K562 (cell line): Measurements from ENCODE around the gene APP. TPM values are rescaled to one million over a fixed set of nuclear protein-coding genes. Genes with fewer than 3 reads are reported as not detected.

Source experiments
- ATAC-seq: fragments of 200-7000 bp; cut with Tn5 transposase; 3 replicates; pipeline ENCODE4 v1.9.1; 2020; ENCODE audit warnings: moderate library complexity
- BruUV-seq: library from RNA; stranded (reverse); fragments of 400-500 nt; replicated peaks from 2 replicates; lab custom pipeline; 2021; lab: Mats Ljungman, UMichigan
- CTCF ChIA-PET: fragments of 300-600 bp; formaldehyde crosslinking; extraction: SDS; loops from one replicate; lab custom pipeline; 2021; ENCODE audit warnings: low intra/inter-chr PET ratio; lab: Yijun Ruan, JAX
- POLR2A ChIA-PET: fragments of 300-600, 350-650 bp; sonication (Branson Sonifier 250); formaldehyde crosslinking; extraction: SDS; loops from one replicate; lab custom pipeline; 2021; ENCODE audit warnings: antibody characterized with exemption, inconsistent platforms; lab: Yijun Ruan, JAX
- DNase-seq, 4 experiments: peaks; one replicate each; pipeline versions ENCODE4 v3.0.0 to v3.0.0-alpha.2; 2011 to 2018; ENCODE audit warnings: low spot score in 3 of 4, mixed read lengths in 3 of 4; ENCODE audit errors: extremely low read depth in 1 of 4
- FAIRE-seq: peaks from 2 replicates; lab custom pipeline; 2011; peaks lifted over from hg19 to GRCh38; lab: Jason Lieb, UNC
- H2AFZ ChIP-seq: 2 replicates; pipeline ENCODE4 v1.6.0; 2011; ENCODE audit warnings: low read depth, low read length, control low read depth, inconsistent platforms
- H3K27ac ChIP-seq: fragments of 200-600 bp; 3 replicates; pipeline ENCODE4 v1.8.0; 2011; ENCODE audit warnings: low read depth, mild to moderate bottlenecking, control low read depth, inconsistent platforms, low read length, moderate library complexity, mixed read lengths; ENCODE audit errors: extremely low read depth
- H3K27me3 ChIP-seq, 2 experiments: fragments of 300-600 bp in 1 of 2; 2 replicates in 1 of 2; 3 replicates in 1 of 2; pipeline versions ENCODE4 v1.6.0 to v1.8.0; 2011; ENCODE audit warnings: inconsistent platforms in 2 of 2, low read length in 2 of 2, mild to moderate bottlenecking in 1 of 2, mixed read lengths in 1 of 2, moderate library complexity in 1 of 2; ENCODE audit not compliant: control insufficient read depth in 2 of 2, insufficient read depth in 2 of 2
- H3K36me3 ChIP-seq: fragments of 300-600 bp; 3 replicates; pipeline ENCODE4 v1.8.0; 2011; ENCODE audit warnings: mild to moderate bottlenecking, low read length, inconsistent platforms; ENCODE audit not compliant: control insufficient read depth, insufficient read depth
- H3K4me1 ChIP-seq, 2 experiments: fragments of 200-600 bp in 1 of 2; replicated peaks in 1 of 2; 2 replicates in 1 of 2; 3 replicates in 1 of 2; pipeline versions ENCODE4 v1.5.1 to v1.8.0; 2011; ENCODE audit warnings: inconsistent platforms in 2 of 2, low read length in 2 of 2, mild to moderate bottlenecking in 1 of 2, mixed read lengths in 1 of 2, moderate library complexity in 1 of 2; ENCODE audit not compliant: control insufficient read depth in 2 of 2, insufficient read depth in 2 of 2
- H3K4me2 ChIP-seq: 2 replicates; pipeline ENCODE4 v1.6.1; 2011; ENCODE audit warnings: low read length, control low read depth, inconsistent platforms, mixed read lengths; ENCODE audit not compliant: insufficient read depth
- H3K4me3 ChIP-seq: fragments of 200-600 bp; sonication (generic), shearing (Covaris generic); 2 replicates; pipeline ENCODE4 v1.5.1; 2016; ENCODE audit warnings: control low read depth, inconsistent platforms
- H3K79me2 ChIP-seq: fragments of 200-600 bp; 3 replicates; pipeline ENCODE4 v1.8.0; 2011; ENCODE audit warnings: low read length, inconsistent platforms; ENCODE audit not compliant: control insufficient read depth, insufficient read depth
- H3K9ac ChIP-seq, 2 experiments: 2 replicates each; pipeline versions ENCODE4 v1.6.0 to v1.6.1; 2011; ENCODE audit warnings: low read depth in 2 of 2, low read length in 2 of 2, control low read depth in 1 of 2, inconsistent platforms in 1 of 2, mild to moderate bottlenecking in 1 of 2, mixed read lengths in 1 of 2; ENCODE audit not compliant: insufficient read depth in 1 of 2
- H3K9me1 ChIP-seq: one replicate; pipeline ENCODE4 v1.6.0; 2011; ENCODE audit warnings: inconsistent platforms, mild to moderate bottlenecking, low read length, moderate library complexity; ENCODE audit not compliant: control insufficient read depth, insufficient read depth
- H3K9me3 ChIP-seq: replicated peaks from 2 replicates; pipeline ENCODE4 v1.5.1; 2011; ENCODE audit warnings: low read depth, low read length, inconsistent platforms; ENCODE audit not compliant: control insufficient read depth, insufficient read depth
- H4K20me1 ChIP-seq: replicated peaks from 2 replicates; pipeline ENCODE4 v1.6.1; 2011; ENCODE audit warnings: low read length, inconsistent platforms, mixed read lengths; ENCODE audit not compliant: control insufficient read depth, insufficient read depth
- ETV6 ChIP-seq, 3 experiments: fragments of 150-350 bp in 1 of 3; sonication (generic) in 1 of 3; formaldehyde crosslinking in 1 of 3; IDR thresholded peaks; 2 replicates each; pipeline versions ENCODE4 v1.6.1 to v1.8.0; 2014 to 2022; ENCODE audit warnings: borderline replicate concordance in 2 of 3, low read depth in 2 of 3, antibody characterized with exemption in 1 of 3, low read length in 1 of 3, mild to moderate bottlenecking in 1 of 3, missing genetic modification reagents in 1 of 3
- ILF3 ChIP-seq: fragments of 450-650 bp; IDR thresholded peaks from 2 replicates; pipeline ENCODE4 v1.6.1; 2018; ENCODE audit warnings: antibody characterized with exemption, mild to moderate bottlenecking, moderate library complexity, borderline replicate concordance
- U2AF1 ChIP-seq: fragments of 200-400 bp; formaldehyde crosslinking; optimal IDR thresholded peaks from 2 replicates; pipeline ENCODE3; 2017; ENCODE audit warnings: mild to moderate bottlenecking, low read depth, low read length, moderate library complexity
- ZFP36 ChIP-seq: fragments of 150-350 bp; IDR thresholded peaks from 2 replicates; pipeline ENCODE4 v1.6.1; 2018; ENCODE audit warnings: low read length, low read depth; ENCODE audit not compliant: partially characterized antibody
- ZNF764 ChIP-seq: fragments of 250-450 bp; sonication (Bioruptor Pico); IDR thresholded peaks from 2 replicates; pipeline ENCODE4 v1.4.0; 2020; ENCODE audit warnings: low read depth, mild to moderate bottlenecking, moderate library complexity
- ZZZ3 ChIP-seq: fragments of 450-650 bp; IDR thresholded peaks from 2 replicates; pipeline ENCODE4 v1.6.1; 2016; ENCODE audit warnings: antibody characterized with exemption, mild to moderate bottlenecking, moderate library complexity
- WGBS: fragments of 100-300 bp; shearing (Covaris generic); methylation state at CpG from one replicate; pipeline ENCODE4 v1.1.6; 2016; ENCODE audit warnings: low coverage, mixed read lengths; ENCODE audit not compliant: insufficient coverage; ENCODE audit errors: missing lambda C conversion rate; 5-methylcytosine and 5-hydroxymethylcytosine counted together
- in situ Hi-C: fragments of 300-500 bp; cut with MboI; formaldehyde crosslinking; loops from 4 replicates; pipeline ENCODE4 v1.15.0; 2018; ENCODE audit warnings: inconsistent platforms, mixed read lengths
- intact Hi-C: fragments of 100-400 bp; cut with micrococcal nuclease; formaldehyde crosslinking; loops from 2 replicates; pipeline ENCODE4 v1.14.2; 2022
- polyA plus RNA-seq, 8 experiments: library from polyadenylated mRNA; depleted of rRNA in 4 of 8; stranded (reverse) in 5 of 8; unstranded in 3 of 8; fragments of >200 nt; fragmentation: Nextera tagmentation in 2 of 8; fragmentation: Illumina TruSeq in 1 of 8; extraction: Ambion mirVana in 2 of 8; extraction: Trizol in 1 of 8; gene quantifications; 2 replicates each; pipeline versions ENCODE4 v1.2.1 to v1.2.3, GENCODE V29; 2011 to 2014; ENCODE audit warnings: inconsistent platforms in 1 of 8, missing spikeins in 1 of 8
- total RNA-seq, 7 experiments: library from RNA; depleted of rRNA in 6 of 7; stranded (reverse); fragments of >200 nt in 6 of 7; fragmentation: Illumina TruSeq in 2 of 7; extraction: Trizol in 2 of 7; gene quantifications; 2 replicates each; pipeline versions ENCODE4 v1.2.1 to v1.2.3, GENCODE V29; 2011 to 2021; ENCODE audit warnings: low replicate concordance in 1 of 7
- TF ChIP-seq, protein P1 (sequence below): fragments of 250-450 bp; sonication (Bioruptor Pico); IDR thresholded peaks from 2 replicates; pipeline ENCODE4 v1.4.0; 2020; ENCODE audit warnings: mild to moderate bottlenecking, moderate library complexity, borderline replicate concordance
- TF ChIP-seq, protein P2 (sequence below): fragments of 450-650 bp; formaldehyde crosslinking; IDR thresholded peaks from 2 replicates; pipeline ENCODE4 v1.4.0; 2020; ENCODE audit warnings: mild to moderate bottlenecking, moderate library complexity

APP gene
- total and polyA plus RNA-seq, 9 of the 15 experiments (the other 6 are each of a cell fraction or from before 2014, with no cell fraction given): 0.01 to 1.5 (median 0.16) TPM; not detected in 5

DNA sequence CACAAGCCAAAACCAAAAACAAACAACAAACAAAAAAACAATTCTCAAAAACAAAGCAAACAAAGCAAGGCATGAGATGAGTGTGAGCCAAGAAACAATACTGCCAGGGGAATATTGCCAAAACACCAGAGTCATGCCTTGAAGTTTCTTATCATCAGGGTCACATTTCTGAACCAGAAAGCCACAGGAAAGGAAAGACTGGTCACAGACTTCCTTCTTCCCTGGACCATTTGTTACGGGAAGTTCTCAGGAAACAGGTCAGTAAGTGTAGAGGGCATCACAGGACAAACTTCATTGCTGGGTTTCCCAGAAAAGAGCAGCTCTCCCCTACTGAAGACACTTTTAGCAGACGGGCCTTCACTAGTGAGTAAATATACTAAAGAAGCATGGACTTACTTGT lies 244.6 kb downstream of the APP start:
- H3K9ac ChIP-seq: no peak overlapping the region
- ATAC-seq (no peak), DNase-seq (no peak)
- 0% methylated on average over 2 of the region's 2 CpGs for WGBS
- POLR2A ChIA-PET: interaction anchor here (0.5 to 0.6 kb wide), 2 partner anchors 13 to 478 kb away, joined by 3 to 4 read pairs; no protein-coding TSS in a partner anchor
- H2AFZ ChIP-seq: no peak overlapping the region
- intact Hi-C loops: no loop called here
- CTCF ChIA-PET: no interaction called here
- no peaks in the 10 kb centered on the region for H4K20me1 ChIP-seq
- TF ChIP-seq U2AF1: no peak
- TF ChIP-seq, all 486 proteins: peak for 0
- BruUV-seq: no TSS peak
- H3K4me3 ChIP-seq: no peak overlapping the region
- H3K9me1 ChIP-seq: no peaks in the 10 kb centered on the region
- FAIRE-seq: no peak
- H3K36me3 ChIP-seq: no peaks in the 10 kb centered on the region
- H3K9me3 ChIP-seq: no peaks in the 10 kb centered on the region
- H3K4me2 ChIP-seq: no peak overlapping the region
- H3K27me3 ChIP-seq: no peaks in the 10 kb centered on the region
- H3K27ac ChIP-seq: no peak overlapping the region
- H3K4me1 ChIP-seq: no peaks in the 10 kb centered on the region
- in situ Hi-C loops: no loop called here
- H3K79me2 ChIP-seq: no peaks in the 10 kb centered on the region

DNA sequence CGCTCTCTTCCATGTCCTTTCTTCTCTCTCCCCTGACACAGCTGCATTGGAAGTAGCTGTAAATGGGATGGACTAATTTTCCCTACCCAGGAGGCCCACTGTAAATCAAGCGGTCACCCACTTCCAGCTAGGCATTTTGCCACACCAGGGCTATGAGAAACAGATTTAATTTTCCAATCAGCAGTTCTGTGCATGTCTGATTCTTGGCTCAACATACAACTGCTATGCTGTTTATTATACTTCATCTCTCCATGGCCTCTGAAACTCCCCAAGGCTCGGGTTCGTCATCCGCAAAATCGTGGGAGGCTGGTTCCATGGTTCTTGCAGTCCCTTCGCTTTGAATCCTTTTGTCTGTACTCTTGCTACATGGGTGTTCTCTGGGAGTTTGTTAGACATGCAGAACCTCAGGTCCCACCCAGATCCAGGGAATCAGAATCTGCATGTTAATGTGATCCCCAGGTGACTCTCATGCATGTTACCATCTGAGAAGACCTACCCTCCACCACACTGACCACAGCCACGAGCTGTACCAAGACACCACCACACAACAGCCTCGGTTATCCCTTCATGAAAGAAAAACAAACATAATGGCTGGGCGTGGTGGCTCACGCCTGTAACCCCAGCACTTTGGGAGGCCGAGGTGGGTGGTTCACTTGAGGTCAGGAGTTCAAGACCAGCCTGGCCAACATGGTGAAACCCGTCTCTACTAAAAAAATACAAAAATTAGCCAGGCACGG lies 245.3 kb downstream of the APP start:
- ATAC-seq (no peak), DNase-seq (no peak), FAIRE-seq (no peak)
- no peaks in the 10 kb centered on the region for H4K20me1 ChIP-seq
- H3K9me3 ChIP-seq: no peaks in the 10 kb centered on the region
- no peaks in the 10 kb centered on the region for H3K9me1 ChIP-seq
- WGBS: 5% methylated on average over 13 of the region's 14 CpGs
- intact Hi-C loops: no loop called here
- in situ Hi-C loops: no loop called here
- no peak overlapping the region for H3K4me2 ChIP-seq
- ChIA-PET POLR2A (interaction anchor here (0.5 to 0.6 kb wide), 2 partner anchors 12 to 478 kb away, joined by 3 to 4 read pairs; no protein-coding TSS in a partner anchor), CTCF (no interaction called here)
- no peak overlapping the region for H3K9ac ChIP-seq
- H3K27ac ChIP-seq: no peak overlapping the region
- H3K4me1 ChIP-seq: no peaks in the 10 kb centered on the region
- no peaks in the 10 kb centered on the region for H3K79me2 ChIP-seq
- H3K4me3 ChIP-seq: no peak overlapping the region
- H3K27me3 ChIP-seq: no peaks in the 10 kb centered on the region
- no peaks in the 10 kb centered on the region for H3K36me3 ChIP-seq
- H2AFZ ChIP-seq: no peak overlapping the region
- BruUV-seq: no TSS peak
- TF ChIP-seq ETV6 (IDR thresholded peaks at IDR 0.05; ENCODE audit: borderline replicate concordance in 1 of 2, low read depth in 2 of 2, low read length in 1 of 2): no peak
- no peak for TF ChIP-seq ETV6 (CRISPR knock-in tag; IDR thresholded peaks at IDR 0.05; ENCODE audit: borderline replicate concordance)
- TF ChIP-seq ILF3: no peak
- no peak for TF ChIP-seq ZFP36
- TF ChIP-seq, protein P1, sequence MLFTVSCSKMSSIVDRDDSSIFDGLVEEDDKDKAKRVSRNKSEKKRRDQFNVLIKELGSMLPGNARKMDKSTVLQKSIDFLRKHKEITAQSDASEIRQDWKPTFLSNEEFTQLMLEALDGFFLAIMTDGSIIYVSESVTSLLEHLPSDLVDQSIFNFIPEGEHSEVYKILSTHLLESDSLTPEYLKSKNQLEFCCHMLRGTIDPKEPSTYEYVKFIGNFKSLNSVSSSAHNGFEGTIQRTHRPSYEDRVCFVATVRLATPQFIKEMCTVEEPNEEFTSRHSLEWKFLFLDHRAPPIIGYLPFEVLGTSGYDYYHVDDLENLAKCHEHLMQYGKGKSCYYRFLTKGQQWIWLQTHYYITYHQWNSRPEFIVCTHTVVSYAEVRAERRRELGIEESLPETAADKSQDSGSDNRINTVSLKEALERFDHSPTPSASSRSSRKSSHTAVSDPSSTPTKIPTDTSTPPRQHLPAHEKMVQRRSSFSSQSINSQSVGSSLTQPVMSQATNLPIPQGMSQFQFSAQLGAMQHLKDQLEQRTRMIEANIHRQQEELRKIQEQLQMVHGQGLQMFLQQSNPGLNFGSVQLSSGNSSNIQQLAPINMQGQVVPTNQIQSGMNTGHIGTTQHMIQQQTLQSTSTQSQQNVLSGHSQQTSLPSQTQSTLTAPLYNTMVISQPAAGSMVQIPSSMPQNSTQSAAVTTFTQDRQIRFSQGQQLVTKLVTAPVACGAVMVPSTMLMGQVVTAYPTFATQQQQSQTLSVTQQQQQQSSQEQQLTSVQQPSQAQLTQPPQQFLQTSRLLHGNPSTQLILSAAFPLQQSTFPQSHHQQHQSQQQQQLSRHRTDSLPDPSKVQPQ: no peak
- TF ChIP-seq, protein P2, sequence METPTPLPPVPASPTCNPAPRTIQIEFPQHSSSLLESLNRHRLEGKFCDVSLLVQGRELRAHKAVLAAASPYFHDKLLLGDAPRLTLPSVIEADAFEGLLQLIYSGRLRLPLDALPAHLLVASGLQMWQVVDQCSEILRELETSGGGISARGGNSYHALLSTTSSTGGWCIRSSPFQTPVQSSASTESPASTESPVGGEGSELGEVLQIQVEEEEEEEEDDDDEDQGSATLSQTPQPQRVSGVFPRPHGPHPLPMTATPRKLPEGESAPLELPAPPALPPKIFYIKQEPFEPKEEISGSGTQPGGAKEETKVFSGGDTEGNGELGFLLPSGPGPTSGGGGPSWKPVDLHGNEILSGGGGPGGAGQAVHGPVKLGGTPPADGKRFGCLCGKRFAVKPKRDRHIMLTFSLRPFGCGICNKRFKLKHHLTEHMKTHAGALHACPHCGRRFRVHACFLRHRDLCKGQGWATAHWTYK (CRISPR knock-in tag): no peak
- TF ChIP-seq ZZZ3: no peak
- no peak for TF ChIP-seq ZNF764 (CRISPR knock-in tag)
